NCI-H1417 (cell line): ENCODE measurements around the gene VWA8.
"Not testable (repeated sequence)": the region's sequence is repeated elsewhere in the genome, so short reads cannot be mapped to it uniquely, and the experiment has no call there.

Source experiments
- DNase-seq, 3 experiments: peaks; one replicate each; lab custom pipeline; 2025; lab: John Stamatoyannopoulos, UW

The VWA8 gene

GRCh38 chr13:41554626-41555386 lies 406.1 kb downstream of the VWA8 start:
- no peak for DNase-seq

GRCh38 chr13:41554180-41554579 lies 406.7 kb downstream of the VWA8 start:
- DNase-seq = no peak

- no peak for DNase-seq
These were observed 408.9 kb downstream of the VWA8 start for GRCh38 chr13:41552031-41552430.

GRCh38 chr13:41550276-41550675 lies 410.6 kb downstream of the VWA8 start:
- DNase-seq = no peak

GRCh38 chr13:41549491-41549890 lies 411.4 kb downstream of the VWA8 start:
- DNase-seq = no peak

- DNase-seq = no peak
These were observed 412.0 kb downstream of the VWA8 start for GRCh38 chr13:41548910-41549309.

GRCh38 chr13:41548031-41548430 lies 412.9 kb downstream of the VWA8 start:
- no peak for DNase-seq

- DNase-seq = no peak
These were observed 413.5 kb downstream of the VWA8 start for GRCh38 chr13:41547251-41548000.

- DNase-seq = no peak
These were observed 414.3 kb downstream of the VWA8 start for GRCh38 chr13:41546372-41547190.

GRCh38 chr13:41545432-41545707 lies 415.5 kb downstream of the VWA8 start:
- DNase-seq = no peak

GRCh38 chr13:41543664-41544300 lies 417.1 kb downstream of the VWA8 start:
- no peak for DNase-seq

GRCh38 chr13:41542799-41543198 lies 418.1 kb downstream of the VWA8 start:
- DNase-seq = not testable (repeated sequence)

- DNase-seq = no peak
These were observed 418.6 kb downstream of the VWA8 start for GRCh38 chr13:41542281-41542680.

GRCh38 chr13:41541142-41541938 lies 419.6 kb downstream of the VWA8 start:
- DNase-seq = no peak

- peak; percentile 19 to 54 (median 45) for DNase-seq
These were observed 420.7 kb downstream of the VWA8 start for GRCh38 chr13:41540240-41540639.

- no peak for DNase-seq
These were observed 427.4 kb downstream of the VWA8 start for GRCh38 chr13:41533266-41534052.

GRCh38 chr13:41528021-41528420 lies 432.9 kb downstream of the VWA8 start:
- DNase-seq = no peak

GRCh38 chr13:41520660-41521630 lies 440.0 kb downstream of the VWA8 start:
- no peak for DNase-seq

- no peak for DNase-seq
These were observed 440.8 kb downstream of the VWA8 start for GRCh38 chr13:41520016-41520659.
